K562 (cell line): ENCODE measurements around the gene RGS17. TPM values are rescaled to one million over a fixed set of nuclear protein-coding genes. Genes with fewer than 3 reads are reported as not detected.

ENCODE experiments used
- ATAC-seq: fragments of 200-7000 bp; cut with Tn5 transposase; 3 replicates; pipeline ENCODE4 v1.9.1; 2020; ENCODE audit warnings: moderate library complexity
- BruUV-seq: library from RNA; stranded (reverse); fragments of 400-500 nt; replicated peaks from 2 replicates; lab custom pipeline; 2021; lab: Mats Ljungman, UMichigan
- CTCF ChIA-PET: fragments of 300-600 bp; formaldehyde crosslinking; extraction: SDS; loops from one replicate; lab custom pipeline; 2021; ENCODE audit warnings: low intra/inter-chr PET ratio; lab: Yijun Ruan, JAX
- POLR2A ChIA-PET: fragments of 300-600, 350-650 bp; sonication (Branson Sonifier 250); formaldehyde crosslinking; extraction: SDS; loops from one replicate; lab custom pipeline; 2021; ENCODE audit warnings: antibody characterized with exemption, inconsistent platforms; lab: Yijun Ruan, JAX
- DNase-seq, 4 experiments: peaks; one replicate each; pipeline versions ENCODE4 v3.0.0 to v3.0.0-alpha.2; 2011 to 2018; ENCODE audit warnings: low spot score in 3 of 4, mixed read lengths in 3 of 4; ENCODE audit errors: extremely low read depth in 1 of 4
- FAIRE-seq: peaks from 2 replicates; lab custom pipeline; 2011; peaks lifted over from hg19 to GRCh38; lab: Jason Lieb, UNC
- H2AFZ ChIP-seq: 2 replicates; pipeline ENCODE4 v1.6.0; 2011; ENCODE audit warnings: low read depth, low read length, control low read depth, inconsistent platforms
- H3K27ac ChIP-seq: fragments of 200-600 bp; 3 replicates; pipeline ENCODE4 v1.8.0; 2011; ENCODE audit warnings: low read depth, mild to moderate bottlenecking, control low read depth, inconsistent platforms, low read length, moderate library complexity, mixed read lengths; ENCODE audit errors: extremely low read depth
- H3K27me3 ChIP-seq, 2 experiments: fragments of 300-600 bp in 1 of 2; 2 replicates in 1 of 2; 3 replicates in 1 of 2; pipeline versions ENCODE4 v1.6.0 to v1.8.0; 2011; ENCODE audit warnings: inconsistent platforms in 2 of 2, low read length in 2 of 2, mild to moderate bottlenecking in 1 of 2, mixed read lengths in 1 of 2, moderate library complexity in 1 of 2; ENCODE audit not compliant: control insufficient read depth in 2 of 2, insufficient read depth in 2 of 2
- H3K36me3 ChIP-seq: fragments of 300-600 bp; 3 replicates; pipeline ENCODE4 v1.8.0; 2011; ENCODE audit warnings: mild to moderate bottlenecking, low read length, inconsistent platforms; ENCODE audit not compliant: control insufficient read depth, insufficient read depth
- H3K4me1 ChIP-seq, 2 experiments: fragments of 200-600 bp in 1 of 2; replicated peaks in 1 of 2; 2 replicates in 1 of 2; 3 replicates in 1 of 2; pipeline versions ENCODE4 v1.5.1 to v1.8.0; 2011; ENCODE audit warnings: inconsistent platforms in 2 of 2, low read length in 2 of 2, mild to moderate bottlenecking in 1 of 2, mixed read lengths in 1 of 2, moderate library complexity in 1 of 2; ENCODE audit not compliant: control insufficient read depth in 2 of 2, insufficient read depth in 2 of 2
- H3K4me2 ChIP-seq: 2 replicates; pipeline ENCODE4 v1.6.1; 2011; ENCODE audit warnings: low read length, control low read depth, inconsistent platforms, mixed read lengths; ENCODE audit not compliant: insufficient read depth
- H3K4me3 ChIP-seq: fragments of 200-600 bp; sonication (generic), shearing (Covaris generic); 2 replicates; pipeline ENCODE4 v1.5.1; 2016; ENCODE audit warnings: control low read depth, inconsistent platforms
- H3K79me2 ChIP-seq: fragments of 200-600 bp; 3 replicates; pipeline ENCODE4 v1.8.0; 2011; ENCODE audit warnings: low read length, inconsistent platforms; ENCODE audit not compliant: control insufficient read depth, insufficient read depth
- H3K9ac ChIP-seq, 2 experiments: 2 replicates each; pipeline versions ENCODE4 v1.6.0 to v1.6.1; 2011; ENCODE audit warnings: low read depth in 2 of 2, low read length in 2 of 2, control low read depth in 1 of 2, inconsistent platforms in 1 of 2, mild to moderate bottlenecking in 1 of 2, mixed read lengths in 1 of 2; ENCODE audit not compliant: insufficient read depth in 1 of 2
- H3K9me1 ChIP-seq: one replicate; pipeline ENCODE4 v1.6.0; 2011; ENCODE audit warnings: inconsistent platforms, mild to moderate bottlenecking, low read length, moderate library complexity; ENCODE audit not compliant: control insufficient read depth, insufficient read depth
- H3K9me3 ChIP-seq: replicated peaks from 2 replicates; pipeline ENCODE4 v1.5.1; 2011; ENCODE audit warnings: low read depth, low read length, inconsistent platforms; ENCODE audit not compliant: control insufficient read depth, insufficient read depth
- H4K20me1 ChIP-seq: replicated peaks from 2 replicates; pipeline ENCODE4 v1.6.1; 2011; ENCODE audit warnings: low read length, inconsistent platforms, mixed read lengths; ENCODE audit not compliant: control insufficient read depth, insufficient read depth
- ARHGAP35 ChIP-seq: fragments of 450-650 bp; IDR thresholded peaks from 2 replicates; pipeline ENCODE4 v1.6.1; 2018; ENCODE audit not compliant: partially characterized antibody
- MBD2 ChIP-seq: sonication (generic); IDR thresholded peaks from 2 replicates; pipeline ENCODE4 v1.6.1; 2016; ENCODE audit warnings: low read depth, borderline replicate concordance
- UBTF ChIP-seq, 2 experiments: IDR thresholded peaks; 2 replicates each; pipeline ENCODE4 v1.6.1; 2012; ENCODE audit warnings: improper control_type of control experiment in 2 of 2, low read depth in 2 of 2, low read length in 2 of 2, borderline replicate concordance in 1 of 2
- ZNF316 ChIP-seq: fragments of 450-650 bp; IDR thresholded peaks from 2 replicates; pipeline ENCODE4 v1.6.1; 2016
- WGBS: fragments of 100-300 bp; shearing (Covaris generic); methylation state at CpG from one replicate; pipeline ENCODE4 v1.1.6; 2016; ENCODE audit warnings: low coverage, mixed read lengths; ENCODE audit not compliant: insufficient coverage; ENCODE audit errors: missing lambda C conversion rate; 5-methylcytosine and 5-hydroxymethylcytosine counted together
- in situ Hi-C: fragments of 300-500 bp; cut with MboI; formaldehyde crosslinking; loops from 4 replicates; pipeline ENCODE4 v1.15.0; 2018; ENCODE audit warnings: inconsistent platforms, mixed read lengths
- intact Hi-C: fragments of 100-400 bp; cut with micrococcal nuclease; formaldehyde crosslinking; loops from 2 replicates; pipeline ENCODE4 v1.14.2; 2022
- polyA plus RNA-seq, 8 experiments: library from polyadenylated mRNA; depleted of rRNA in 4 of 8; stranded (reverse) in 5 of 8; unstranded in 3 of 8; fragments of >200 nt; fragmentation: Nextera tagmentation in 2 of 8; fragmentation: Illumina TruSeq in 1 of 8; extraction: Ambion mirVana in 2 of 8; extraction: Trizol in 1 of 8; gene quantifications; 2 replicates each; pipeline versions ENCODE4 v1.2.1 to v1.2.3, GENCODE V29; 2011 to 2014; ENCODE audit warnings: inconsistent platforms in 1 of 8, missing spikeins in 1 of 8
- total RNA-seq, 7 experiments: library from RNA; depleted of rRNA in 6 of 7; stranded (reverse); fragments of >200 nt in 6 of 7; fragmentation: Illumina TruSeq in 2 of 7; extraction: Trizol in 2 of 7; gene quantifications; 2 replicates each; pipeline versions ENCODE4 v1.2.1 to v1.2.3, GENCODE V29; 2011 to 2021; ENCODE audit warnings: low replicate concordance in 1 of 7
- TF ChIP-seq, protein P1 (sequence below): fragments of 450-650 bp; formaldehyde crosslinking; conservative IDR thresholded peaks from 2 replicates; pipeline ENCODE4 v1.4.0; 2022; ENCODE audit warnings: mild to moderate bottlenecking, missing genetic modification characterization

RGS17 gene
- total and polyA plus RNA-seq, 9 of the 15 experiments (the other 6 are each of a cell fraction or from before 2014, with no cell fraction given), result 0.01 to 0.14 (median 0.08) TPM; not detected in 6

- Histone ChIP-seq H3K4me1 (no peaks in the 10 kb centered on the region), H2AFZ (no peak overlapping the region), H3K4me2 (no peak overlapping the region), H4K20me1 (no peaks in the 10 kb centered on the region), H3K4me3 (no peak overlapping the region), H3K9ac (no peak overlapping the region), H3K9me3 (no peaks in the 10 kb centered on the region), H3K79me2 (no peaks in the 10 kb centered on the region), H3K27ac (no peak overlapping the region), H3K36me3 (no peaks in the 10 kb centered on the region), H3K9me1 (no peaks in the 10 kb centered on the region), H3K27me3 (no peaks in the 10 kb centered on the region)
- POLR2A ChIA-PET, result no interaction called here
- ATAC-seq (no peak), DNase-seq (no peak), FAIRE-seq (no peak)
- CTCF ChIA-PET, result no interaction called here
- in situ Hi-C loops (no loop called here), intact Hi-C loops (no loop called here)
- TF ChIP-seq ZNF316 (0 out of 2 replicates have a peak, but pooled peaks have one; percentile 1), UBTF (IDR thresholded peaks at IDR 0.05; ENCODE audit: borderline replicate concordance in 1 of 2, low read depth in 2 of 2, low read length in 2 of 2) (no peak), MBD2 (no peak)
- no TSS peak for BruUV-seq
Measured at GRCh38 chr6:153146413-153146812, 15.3 kb upstream of the RGS17 start.

DNA sequence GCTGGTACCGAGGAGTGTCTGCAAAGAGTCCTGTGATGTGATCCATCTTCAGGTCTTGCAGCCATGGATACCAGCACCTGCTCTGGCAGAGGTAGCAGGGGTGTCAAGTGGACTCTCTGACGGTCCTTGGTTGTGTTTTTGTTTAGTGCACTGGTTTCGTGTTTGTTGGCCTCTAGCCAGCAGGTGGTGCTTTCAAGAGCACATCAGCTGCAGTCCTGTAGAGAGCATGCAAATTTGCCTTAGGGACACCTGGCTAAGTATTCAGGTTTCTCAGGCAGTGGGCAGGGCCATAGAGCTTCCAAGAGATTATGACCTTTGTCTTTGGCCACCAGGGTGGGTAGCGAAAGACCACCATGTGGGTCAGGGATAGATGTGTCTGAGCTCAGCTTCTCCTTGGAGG, 14.5 kb upstream of the RGS17 start:
- Histone ChIP-seq H3K9me1 (no peaks in the 10 kb centered on the region), H3K9me3 (no peaks in the 10 kb centered on the region), H3K4me1 (no peaks in the 10 kb centered on the region), H3K4me2 (no peak overlapping the region), H3K27me3 (no peaks in the 10 kb centered on the region), H3K9ac (no peak overlapping the region), H3K27ac (no peak overlapping the region), H3K4me3 (no peak overlapping the region), H4K20me1 (no peaks in the 10 kb centered on the region), H2AFZ (no peak overlapping the region), H3K36me3 (no peaks in the 10 kb centered on the region), H3K79me2 (no peaks in the 10 kb centered on the region)
- ChIA-PET CTCF (no interaction called here), POLR2A (no interaction called here)
- in situ Hi-C loops (no loop called here), intact Hi-C loops (no loop called here)
- no TSS peak for BruUV-seq
- DNase-seq, result no peak
- no peak for ATAC-seq
- TF ChIP-seq, protein P1, sequence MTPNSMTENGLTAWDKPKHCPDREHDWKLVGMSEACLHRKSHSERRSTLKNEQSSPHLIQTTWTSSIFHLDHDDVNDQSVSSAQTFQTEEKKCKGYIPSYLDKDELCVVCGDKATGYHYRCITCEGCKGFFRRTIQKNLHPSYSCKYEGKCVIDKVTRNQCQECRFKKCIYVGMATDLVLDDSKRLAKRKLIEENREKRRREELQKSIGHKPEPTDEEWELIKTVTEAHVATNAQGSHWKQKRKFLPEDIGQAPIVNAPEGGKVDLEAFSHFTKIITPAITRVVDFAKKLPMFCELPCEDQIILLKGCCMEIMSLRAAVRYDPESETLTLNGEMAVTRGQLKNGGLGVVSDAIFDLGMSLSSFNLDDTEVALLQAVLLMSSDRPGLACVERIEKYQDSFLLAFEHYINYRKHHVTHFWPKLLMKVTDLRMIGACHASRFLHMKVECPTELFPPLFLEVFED (CRISPR knock-in tag), result no peak
- no peak for TF ChIP-seq ARHGAP35
- FAIRE-seq, result no peak
- 1% methylated on average over 4 of the region's 4 CpGs for WGBS
